Stimulated activated CD8-positive, alpha-beta memory T cell treated with anti-CD3 and anti-CD28 coated beads, Interleukin-4, amount 100 ng/mL, for 48 hours (primary cell): Measurements from ENCODE around the gene TESK2.
A peak's percentile ranks its signal among the peaks of the same experiment; 100 is the strongest.
"Not testable (repeated sequence)": the region's sequence is repeated elsewhere in the genome, so short reads cannot be mapped to it uniquely, and the experiment has no call there.

Experiments used
- DNase-seq: peaks from one replicate; pipeline ENCODE4 v3.0.0-alpha.2; 2020

TESK2 gene

DNA sequence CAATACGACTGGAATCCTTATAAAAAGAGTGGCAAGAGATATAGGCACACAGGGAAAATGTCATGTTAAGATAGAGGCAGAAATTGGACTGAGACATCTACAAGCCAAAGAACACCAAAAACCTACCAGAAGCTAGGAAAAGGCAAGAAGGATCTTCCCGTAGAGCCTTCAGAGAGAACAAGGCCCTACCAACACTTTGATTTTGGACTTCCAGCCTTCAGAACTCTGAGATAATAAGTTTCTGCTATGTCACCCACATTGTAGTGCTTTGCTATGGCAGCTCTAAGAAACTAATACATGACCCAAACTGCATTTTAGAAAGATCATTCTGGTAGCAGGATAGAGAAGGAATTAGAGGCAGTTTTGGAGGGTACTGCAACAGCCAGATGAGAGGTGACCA, 126.7 kb downstream of the TESK2 start:
- DNase-seq, result no peak

DNA sequence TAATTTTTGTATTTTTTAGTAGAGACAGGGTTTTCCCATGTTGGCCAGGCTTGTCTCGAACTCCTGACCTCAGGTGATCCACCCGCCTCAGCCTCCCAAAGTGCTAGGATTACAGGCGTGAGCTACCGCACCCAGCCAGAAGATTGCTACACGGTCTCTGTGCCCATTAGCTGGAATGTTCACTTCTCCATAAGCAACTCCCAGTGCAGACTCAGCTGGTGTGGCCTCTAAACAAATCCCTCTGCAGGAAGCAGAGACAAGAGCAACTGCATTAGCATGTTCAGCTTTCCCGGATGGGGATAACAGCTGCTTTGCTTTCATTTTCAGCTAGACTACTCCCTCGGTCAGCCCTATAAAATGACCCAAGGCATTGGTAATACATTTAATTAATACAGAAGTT, 130.0 kb downstream of the TESK2 start:
- not testable (repeated sequence) for DNase-seq

- peak; percentile 64 for DNase-seq
Observed at GRCh38 chr1:45359882-45360513, 131.0 kb downstream of the TESK2 start.

GRCh38 chr1:45356186-45356585, 134.8 kb downstream of the TESK2 start:
- no peak for DNase-seq

DNA sequence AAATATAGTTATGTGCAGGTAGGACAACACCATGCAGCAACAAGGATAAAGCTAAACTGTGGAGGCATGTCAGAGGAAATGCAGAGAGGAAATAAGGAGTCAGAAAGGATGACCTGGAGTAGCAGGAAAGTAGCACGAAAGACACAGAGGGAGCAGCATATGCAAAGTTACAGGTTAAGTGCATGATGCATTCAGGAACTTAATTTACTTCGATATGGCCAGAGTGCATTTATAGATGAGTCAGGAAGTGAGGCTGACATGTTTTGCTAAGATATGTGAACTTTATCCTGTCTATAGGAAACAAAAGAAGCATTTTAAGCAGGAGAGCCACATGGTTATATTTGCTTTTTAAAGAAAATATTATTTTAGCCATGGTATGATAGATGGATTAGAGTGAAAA, 135.3 kb downstream of the TESK2 start:
- no peak for DNase-seq

DNA sequence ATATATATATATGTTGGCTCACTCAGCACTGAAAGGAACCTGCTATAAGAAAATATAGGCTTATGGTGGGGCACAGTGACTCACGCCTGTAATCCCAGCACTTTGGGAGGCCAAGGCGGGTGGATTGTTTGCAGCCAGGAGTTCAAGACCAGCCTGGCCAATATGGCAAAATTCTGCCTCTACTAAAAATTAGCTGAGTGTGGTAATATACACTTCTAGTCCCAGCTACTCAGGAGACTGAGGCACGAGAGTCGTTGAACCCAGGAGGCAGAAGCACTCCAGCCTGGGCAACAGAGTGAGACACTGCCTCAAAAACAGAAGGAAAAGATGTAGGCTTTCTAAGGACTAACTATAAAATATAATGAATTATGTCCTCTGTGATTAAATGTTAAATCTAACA, 136.1 kb downstream of the TESK2 start:
- no peak for DNase-seq

- DNase-seq, result no peak
Observed at GRCh38 chr1:45353685-45354084, 137.3 kb downstream of the TESK2 start.

DNA sequence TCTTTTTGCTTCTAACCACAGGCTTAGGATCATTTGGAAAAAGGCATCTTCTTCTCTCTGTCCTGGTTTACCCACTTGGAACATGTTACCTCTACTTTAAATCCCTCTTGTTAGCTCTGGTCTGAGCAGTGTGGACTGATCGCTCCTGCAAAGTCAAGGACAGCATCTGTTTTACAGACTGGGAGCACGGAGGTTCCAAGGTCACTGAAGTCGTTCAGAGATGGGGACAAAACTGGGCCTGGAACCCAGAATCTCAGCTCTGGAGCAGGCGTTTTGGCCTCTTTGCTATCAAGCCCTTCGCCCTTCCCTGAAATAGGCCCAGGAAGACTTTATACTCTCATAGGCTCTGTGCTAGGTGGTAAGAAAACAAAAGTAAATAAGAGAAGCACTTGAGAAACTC, 139.5 kb downstream of the TESK2 start:
- no peak for DNase-seq

DNA sequence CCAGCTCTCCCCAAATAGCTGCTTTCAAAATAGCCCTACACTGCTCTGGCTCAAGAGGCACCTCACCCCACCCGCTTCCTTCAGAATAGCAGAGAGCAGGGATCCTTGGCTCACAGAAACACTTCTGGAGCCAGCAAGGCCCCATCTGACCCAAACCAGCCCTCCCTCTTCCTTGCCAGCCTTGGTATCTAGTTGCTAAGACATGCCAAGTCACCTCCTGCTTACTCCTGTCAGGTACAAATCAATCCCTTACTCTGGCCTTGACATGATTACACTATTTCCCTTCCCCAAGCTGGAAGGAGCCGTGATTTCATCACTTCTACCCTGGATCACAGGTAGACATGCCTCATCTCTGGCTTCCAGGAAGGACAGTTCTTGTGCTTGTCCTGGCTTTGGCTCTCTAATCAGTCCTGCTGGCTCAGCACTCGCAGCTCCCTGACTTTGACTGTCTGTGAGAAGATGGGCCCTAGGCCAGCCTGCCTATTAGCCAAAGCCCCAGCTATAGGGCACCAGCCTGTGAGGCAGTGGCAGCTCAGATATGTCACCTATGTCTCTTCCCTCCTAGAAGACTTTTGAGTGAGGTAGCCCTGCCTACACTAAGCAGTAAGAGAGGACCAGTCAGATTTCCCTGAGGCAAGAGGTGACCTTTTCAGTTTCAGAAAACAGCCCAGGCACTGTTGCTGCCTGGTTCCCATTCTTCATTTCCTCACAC, 141.8 kb downstream of the TESK2 start:
- DNase-seq, result no peak

DNA sequence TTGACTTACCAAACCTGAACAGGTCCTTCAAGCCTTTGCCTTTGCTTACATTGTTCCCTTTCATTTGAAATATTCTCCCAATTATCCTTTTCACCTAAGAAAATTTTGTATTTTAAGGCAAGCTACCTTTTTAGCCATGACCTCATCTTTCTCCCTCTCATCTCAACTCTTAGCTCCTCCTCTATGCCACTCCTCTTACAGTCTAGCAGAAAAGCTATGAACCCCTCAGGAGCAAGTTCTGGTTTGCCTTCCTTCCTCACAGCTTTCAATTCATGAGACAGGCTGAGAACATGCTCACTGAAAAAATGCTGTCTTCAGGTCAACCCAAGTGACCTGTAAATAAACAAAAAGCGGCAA, 142.4 kb downstream of the TESK2 start:
- DNase-seq, result no peak

GRCh38 chr1:45348020-45348419, 142.9 kb downstream of the TESK2 start:
- no peak for DNase-seq

DNA sequence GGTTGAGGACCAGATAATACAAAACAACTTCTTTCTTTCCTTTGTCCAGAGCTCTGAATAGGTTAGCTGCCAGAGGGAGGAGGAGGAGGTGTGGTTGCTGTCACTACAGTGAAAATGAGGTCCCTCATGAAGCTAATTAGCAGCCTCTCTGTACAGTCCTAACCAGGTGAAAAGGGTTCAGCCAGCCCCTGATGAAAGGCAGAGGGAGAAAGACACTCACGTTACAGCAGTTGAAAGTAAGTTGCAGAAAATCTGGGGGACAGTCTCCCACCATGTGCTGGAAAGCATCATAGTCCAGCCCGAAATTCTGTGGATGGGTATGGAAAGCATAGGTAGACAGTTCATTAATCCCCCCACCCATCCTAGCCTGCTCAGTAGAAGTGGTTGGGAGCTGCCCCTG, 144.5 kb downstream of the TESK2 start:
- DNase-seq, result no peak

DNA sequence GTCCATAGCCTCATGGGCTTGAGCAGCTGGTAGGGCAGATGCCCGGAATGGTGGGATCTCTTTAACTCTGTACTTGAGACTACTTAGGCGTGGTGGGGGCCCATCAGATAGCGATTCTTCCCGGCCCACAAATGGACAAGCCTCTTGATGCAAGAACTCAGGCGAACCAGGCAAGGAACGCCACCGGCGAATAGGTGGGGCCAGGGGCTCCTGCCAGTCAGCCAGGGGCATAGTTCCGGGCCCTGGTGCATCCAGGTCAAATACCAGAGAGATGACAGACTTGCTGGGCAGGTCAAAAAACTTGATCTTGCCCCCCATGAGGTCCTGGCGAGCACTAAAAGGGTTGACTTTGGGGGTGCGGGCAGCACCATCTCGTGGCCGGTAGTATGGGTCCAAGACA, 145.9 kb downstream of the TESK2 start:
- no peak for DNase-seq

DNA sequence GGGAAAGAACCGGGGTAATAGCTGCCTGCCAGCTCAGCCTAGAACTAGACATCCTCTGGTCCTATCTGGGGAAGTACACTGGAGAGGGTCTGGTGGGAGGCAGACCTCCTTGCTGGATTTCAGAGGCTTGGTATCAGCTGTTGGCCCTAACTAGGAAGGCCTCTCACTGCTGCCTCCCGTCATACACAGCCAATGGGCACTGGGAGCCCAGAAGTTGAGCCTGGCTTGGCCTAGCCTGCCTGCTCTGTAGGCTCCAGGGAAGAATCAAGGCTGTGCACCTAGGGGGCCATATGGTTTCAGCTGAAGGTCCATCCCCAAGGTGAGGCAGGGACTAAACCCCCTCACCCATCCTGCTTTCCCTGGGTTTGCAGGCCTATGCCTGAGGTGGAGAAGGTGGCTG, 146.5 kb downstream of the TESK2 start:
- DNase-seq, result no peak

- peak; percentile 50 for DNase-seq
Observed at GRCh38 chr1:45340816-45341466, 150.0 kb downstream of the TESK2 start.

- peak; percentile 97 for DNase-seq
Observed at GRCh38 chr1:45339789-45340558, 151.0 kb downstream of the TESK2 start, which contains the start of the genes MUTYH and TOE1. MUTYH (minus strand) TSS chr1:45340440; CDS start chr1:45334505, 5,935 bp downstream. TOE1 (plus strand) TSS chr1:45340170; CDS start chr1:45340253, 83 bp downstream.

GRCh38 chr1:45337630-45338325, 153.2 kb downstream of the TESK2 start:
- no peak for DNase-seq

GRCh38 chr1:45335855-45336324, 155.1 kb downstream of the TESK2 start:
- DNase-seq, result no peak

- no peak for DNase-seq
Observed at GRCh38 chr1:45334308-45335245, 156.4 kb downstream of the TESK2 start.

GRCh38 chr1:45332346-45332720, 158.6 kb downstream of the TESK2 start:
- no peak for DNase-seq
